K562 (cell line): Measurements from ENCODE around the gene GATB. TPM values are rescaled to one million over a fixed set of nuclear protein-coding genes. Genes with fewer than 3 reads are reported as not detected.

Source experiments
- ATAC-seq: fragments of 200-7000 bp; cut with Tn5 transposase; 3 replicates; pipeline ENCODE4 v1.9.1; 2020; ENCODE audit warnings: moderate library complexity
- BruUV-seq: library from RNA; stranded (reverse); fragments of 400-500 nt; replicated peaks from 2 replicates; lab custom pipeline; 2021; lab: Mats Ljungman, UMichigan
- CTCF ChIA-PET: fragments of 300-600 bp; formaldehyde crosslinking; extraction: SDS; loops from one replicate; lab custom pipeline; 2021; ENCODE audit warnings: low intra/inter-chr PET ratio; lab: Yijun Ruan, JAX
- POLR2A ChIA-PET: fragments of 300-600, 350-650 bp; sonication (Branson Sonifier 250); formaldehyde crosslinking; extraction: SDS; loops from one replicate; lab custom pipeline; 2021; ENCODE audit warnings: antibody characterized with exemption, inconsistent platforms; lab: Yijun Ruan, JAX
- DNase-seq, 4 experiments: peaks; one replicate each; pipeline versions ENCODE4 v3.0.0 to v3.0.0-alpha.2; 2011 to 2018; ENCODE audit warnings: low spot score in 3 of 4, mixed read lengths in 3 of 4; ENCODE audit errors: extremely low read depth in 1 of 4
- FAIRE-seq: peaks from 2 replicates; lab custom pipeline; 2011; peaks lifted over from hg19 to GRCh38; lab: Jason Lieb, UNC
- H2AFZ ChIP-seq: 2 replicates; pipeline ENCODE4 v1.6.0; 2011; ENCODE audit warnings: low read depth, low read length, control low read depth, inconsistent platforms
- H3K27ac ChIP-seq: fragments of 200-600 bp; 3 replicates; pipeline ENCODE4 v1.8.0; 2011; ENCODE audit warnings: low read depth, mild to moderate bottlenecking, control low read depth, inconsistent platforms, low read length, moderate library complexity, mixed read lengths; ENCODE audit errors: extremely low read depth
- H3K27me3 ChIP-seq, 2 experiments: fragments of 300-600 bp in 1 of 2; 2 replicates in 1 of 2; 3 replicates in 1 of 2; pipeline versions ENCODE4 v1.6.0 to v1.8.0; 2011; ENCODE audit warnings: inconsistent platforms in 2 of 2, low read length in 2 of 2, mild to moderate bottlenecking in 1 of 2, mixed read lengths in 1 of 2, moderate library complexity in 1 of 2; ENCODE audit not compliant: control insufficient read depth in 2 of 2, insufficient read depth in 2 of 2
- H3K36me3 ChIP-seq: fragments of 300-600 bp; 3 replicates; pipeline ENCODE4 v1.8.0; 2011; ENCODE audit warnings: mild to moderate bottlenecking, low read length, inconsistent platforms; ENCODE audit not compliant: control insufficient read depth, insufficient read depth
- H3K4me1 ChIP-seq, 2 experiments: fragments of 200-600 bp in 1 of 2; replicated peaks in 1 of 2; 2 replicates in 1 of 2; 3 replicates in 1 of 2; pipeline versions ENCODE4 v1.5.1 to v1.8.0; 2011; ENCODE audit warnings: inconsistent platforms in 2 of 2, low read length in 2 of 2, mild to moderate bottlenecking in 1 of 2, mixed read lengths in 1 of 2, moderate library complexity in 1 of 2; ENCODE audit not compliant: control insufficient read depth in 2 of 2, insufficient read depth in 2 of 2
- H3K4me2 ChIP-seq: 2 replicates; pipeline ENCODE4 v1.6.1; 2011; ENCODE audit warnings: low read length, control low read depth, inconsistent platforms, mixed read lengths; ENCODE audit not compliant: insufficient read depth
- H3K4me3 ChIP-seq: fragments of 200-600 bp; sonication (generic), shearing (Covaris generic); 2 replicates; pipeline ENCODE4 v1.5.1; 2016; ENCODE audit warnings: control low read depth, inconsistent platforms
- H3K79me2 ChIP-seq: fragments of 200-600 bp; 3 replicates; pipeline ENCODE4 v1.8.0; 2011; ENCODE audit warnings: low read length, inconsistent platforms; ENCODE audit not compliant: control insufficient read depth, insufficient read depth
- H3K9ac ChIP-seq, 2 experiments: 2 replicates each; pipeline versions ENCODE4 v1.6.0 to v1.6.1; 2011; ENCODE audit warnings: low read depth in 2 of 2, low read length in 2 of 2, control low read depth in 1 of 2, inconsistent platforms in 1 of 2, mild to moderate bottlenecking in 1 of 2, mixed read lengths in 1 of 2; ENCODE audit not compliant: insufficient read depth in 1 of 2
- H3K9me1 ChIP-seq: one replicate; pipeline ENCODE4 v1.6.0; 2011; ENCODE audit warnings: inconsistent platforms, mild to moderate bottlenecking, low read length, moderate library complexity; ENCODE audit not compliant: control insufficient read depth, insufficient read depth
- H3K9me3 ChIP-seq: replicated peaks from 2 replicates; pipeline ENCODE4 v1.5.1; 2011; ENCODE audit warnings: low read depth, low read length, inconsistent platforms; ENCODE audit not compliant: control insufficient read depth, insufficient read depth
- H4K20me1 ChIP-seq: replicated peaks from 2 replicates; pipeline ENCODE4 v1.6.1; 2011; ENCODE audit warnings: low read length, inconsistent platforms, mixed read lengths; ENCODE audit not compliant: control insufficient read depth, insufficient read depth
- FOXP1 ChIP-seq: sonication (generic); formaldehyde crosslinking; IDR thresholded peaks from 2 replicates; pipeline ENCODE4 v1.8.0; 2022; ENCODE audit warnings: mild to moderate bottlenecking, missing genetic modification reagents
- KHSRP ChIP-seq: fragments of 450-650 bp; IDR thresholded peaks from 2 replicates; pipeline ENCODE4 v1.6.1; 2017
- SNIP1 ChIP-seq: fragments of 450-650 bp; IDR thresholded peaks from 2 replicates; pipeline ENCODE4 v1.7.1; 2017; ENCODE audit warnings: low read depth, mild to moderate bottlenecking
- STAT5A ChIP-seq: IDR thresholded peaks from 2 replicates; pipeline ENCODE4 v1.6.1; 2012; ENCODE audit warnings: low read length, inconsistent platforms, borderline replicate concordance
- TBL1XR1 ChIP-seq, 2 experiments: IDR thresholded peaks; 2 replicates each; pipeline ENCODE4 v1.6.1; 2012; ENCODE audit warnings: improper control_type of control experiment in 2 of 2, low read length in 2 of 2, mild to moderate bottlenecking in 1 of 2
- XRCC4 ChIP-seq: IDR thresholded peaks from one replicate; pipeline ENCODE4 v1.6.1; 2011; ENCODE audit not compliant: insufficient read depth, insufficient read length; ENCODE audit errors: extremely low read depth
- WGBS: fragments of 100-300 bp; shearing (Covaris generic); methylation state at CpG from one replicate; pipeline ENCODE4 v1.1.6; 2016; ENCODE audit warnings: low coverage, mixed read lengths; ENCODE audit not compliant: insufficient coverage; ENCODE audit errors: missing lambda C conversion rate; 5-methylcytosine and 5-hydroxymethylcytosine counted together
- in situ Hi-C: fragments of 300-500 bp; cut with MboI; formaldehyde crosslinking; loops from 4 replicates; pipeline ENCODE4 v1.15.0; 2018; ENCODE audit warnings: inconsistent platforms, mixed read lengths
- intact Hi-C: fragments of 100-400 bp; cut with micrococcal nuclease; formaldehyde crosslinking; loops from 2 replicates; pipeline ENCODE4 v1.14.2; 2022
- polyA plus RNA-seq, 8 experiments: library from polyadenylated mRNA; depleted of rRNA in 4 of 8; stranded (reverse) in 5 of 8; unstranded in 3 of 8; fragments of >200 nt; fragmentation: Nextera tagmentation in 2 of 8; fragmentation: Illumina TruSeq in 1 of 8; extraction: Ambion mirVana in 2 of 8; extraction: Trizol in 1 of 8; gene quantifications; 2 replicates each; pipeline versions ENCODE4 v1.2.1 to v1.2.3, GENCODE V29; 2011 to 2014; ENCODE audit warnings: inconsistent platforms in 1 of 8, missing spikeins in 1 of 8
- total RNA-seq, 7 experiments: library from RNA; depleted of rRNA in 6 of 7; stranded (reverse); fragments of >200 nt in 6 of 7; fragmentation: Illumina TruSeq in 2 of 7; extraction: Trizol in 2 of 7; gene quantifications; 2 replicates each; pipeline versions ENCODE4 v1.2.1 to v1.2.3, GENCODE V29; 2011 to 2021; ENCODE audit warnings: low replicate concordance in 1 of 7
- TF ChIP-seq, protein P1 (sequence below): fragments of 450-650 bp; conservative IDR thresholded peaks from 2 replicates; pipeline ENCODE4 v1.6.1; 2016; ENCODE audit warnings: missing genetic modification characterization, low read depth, mild to moderate bottlenecking, control low read depth, missing compliant biosample characterization

GATB gene
- total and polyA plus RNA-seq, 9 of the 15 experiments (the other 6 are each of a cell fraction or from before 2014, with no cell fraction given) = 15.3 to 31.8 (median 26.2) TPM

DNA sequence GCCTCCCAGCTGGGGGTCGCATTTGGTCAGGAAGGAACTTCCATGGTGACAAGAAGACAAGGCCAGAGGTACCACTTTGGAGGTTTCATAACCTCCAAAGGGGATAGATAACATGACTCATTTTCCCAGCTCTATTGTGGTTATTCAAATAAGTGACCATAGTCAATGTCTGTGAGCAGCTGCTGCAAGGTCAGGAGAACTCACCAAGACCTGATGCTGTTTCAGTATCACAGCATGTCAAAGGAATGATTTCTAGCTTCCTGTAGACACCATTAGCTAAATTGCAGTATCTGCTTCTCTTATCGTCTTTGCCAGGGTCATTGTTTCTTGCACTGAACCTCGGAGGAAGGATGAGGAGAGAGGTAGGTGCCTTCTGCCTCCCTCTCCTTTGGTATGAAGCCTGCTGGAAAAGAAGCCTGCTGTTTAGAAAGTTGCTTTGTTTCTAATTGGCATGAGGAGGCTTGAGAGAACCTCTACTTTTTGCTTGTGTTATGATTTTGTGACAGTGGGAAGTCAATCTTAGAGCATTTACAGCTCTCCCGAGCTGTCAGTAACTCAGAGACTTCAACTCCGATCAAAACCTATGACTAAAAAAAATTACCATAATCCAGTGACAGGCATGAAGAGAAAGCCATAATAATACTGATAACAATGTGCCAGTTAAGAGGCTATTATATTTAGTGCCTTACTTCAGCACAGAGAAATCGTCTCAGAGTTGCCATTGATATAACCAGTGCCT is 38.0 kb upstream of the GATB start:
- BruUV-seq = no TSS peak
- H3K9me1 ChIP-seq = no peaks in the 10 kb centered on the region
- ChIA-PET POLR2A (interaction anchor here (0.7 to 1.1 kb wide), 2 partner anchors 9 to 71 kb away, joined by 4 to 5 read pairs; no protein-coding TSS in a partner anchor), CTCF (no interaction called here)
- no peak overlapping the region for H3K9ac ChIP-seq
- DNase-seq (no peak), ATAC-seq (no peak), FAIRE-seq (no peak)
- H3K4me1 ChIP-seq = no peaks in the 10 kb centered on the region
- H3K27me3 ChIP-seq = no peaks in the 10 kb centered on the region; a peak in 1 of 5 replicates
- H3K4me2 ChIP-seq = no peak overlapping the region
- in situ Hi-C loops (no loop called here), intact Hi-C loops (no loop called here)
- no peak overlapping the region for H2AFZ ChIP-seq
- no peaks in the 10 kb centered on the region for H3K79me2 ChIP-seq
- no peaks in the 10 kb centered on the region for H3K9me3 ChIP-seq
- H4K20me1 ChIP-seq = no peaks in the 10 kb centered on the region
- no peaks in the 10 kb centered on the region for H3K36me3 ChIP-seq
- H3K4me3 ChIP-seq = no peak overlapping the region
- no peak for TF ChIP-seq KHSRP
- no peak for TF ChIP-seq STAT5A
- no peak for TF ChIP-seq XRCC4
- TF ChIP-seq, protein P1, sequence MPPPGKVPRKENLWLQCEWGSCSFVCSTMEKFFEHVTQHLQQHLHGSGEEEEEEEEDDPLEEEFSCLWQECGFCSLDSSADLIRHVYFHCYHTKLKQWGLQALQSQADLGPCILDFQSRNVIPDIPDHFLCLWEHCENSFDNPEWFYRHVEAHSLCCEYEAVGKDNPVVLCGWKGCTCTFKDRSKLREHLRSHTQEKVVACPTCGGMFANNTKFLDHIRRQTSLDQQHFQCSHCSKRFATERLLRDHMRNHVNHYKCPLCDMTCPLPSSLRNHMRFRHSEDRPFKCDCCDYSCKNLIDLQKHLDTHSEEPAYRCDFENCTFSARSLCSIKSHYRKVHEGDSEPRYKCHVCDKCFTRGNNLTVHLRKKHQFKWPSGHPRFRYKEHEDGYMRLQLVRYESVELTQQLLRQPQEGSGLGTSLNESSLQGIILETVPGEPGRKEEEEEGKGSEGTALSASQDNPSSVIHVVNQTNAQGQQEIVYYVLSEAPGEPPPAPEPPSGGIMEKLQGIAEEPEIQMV (tag) = no peak
- TF ChIP-seq SNIP1 = no peak
- TF ChIP-seq TBL1XR1 (IDR thresholded peaks at IDR 0.05; ENCODE audit: low read length in 2 of 2) = no peak
- TF ChIP-seq FOXP1 = no peak
- TF ChIP-seq, all 486 proteins: peak for 0
- 3% methylated on average over 6 of the region's 6 CpGs for WGBS
- H3K27ac ChIP-seq = no peak overlapping the region
